ENCODE measurements around the gene KARS1.

KARS1 gene

GRCh38 chr16:75647492-75648264, at the start of gene KARS1, which contains the start of gene TERF2IP:
Gene KARS1, minus strand, starts transcription at chr16:75647665. Its CDS starts 26 bp downstream, at chr16:75647639.
Gene TERF2IP, plus strand, starts transcription at chr16:75647773. Its CDS starts 110 bp downstream, at chr16:75647883.
- peak; percentile 81 for DNase-seq

- DNase-seq: no peak
Measured at GRCh38 chr16:75695708-75696107, 48.2 kb upstream of the KARS1 start.

GRCh38 chr16:75687361-75687760, 39.9 kb upstream of the KARS1 start:
- DNase-seq: no peak

- no peak for DNase-seq
Measured at GRCh38 chr16:75682308-75682707, 34.8 kb upstream of the KARS1 start.

- no peak for DNase-seq
Measured at GRCh38 chr16:75679366-75679765, 31.9 kb upstream of the KARS1 start.

GRCh38 chr16:75676909-75677308, 29.4 kb upstream of the KARS1 start, which contains the start of gene CPHXL2:
Gene CPHXL2, minus strand, starts transcription at chr16:75677009. Its CDS starts 10 bp downstream, at chr16:75676999.
- DNase-seq: no peak

GRCh38 chr16:75667503-75667902, 20.0 kb upstream of the KARS1 start:
- no peak for DNase-seq

GRCh38 chr16:75660726-75661302, 13.3 kb upstream of the KARS1 start:
- DNase-seq: no peak

GRCh38 chr16:75660321-75660720, 12.9 kb upstream of the KARS1 start:
- no peak for DNase-seq

- DNase-seq: no peak
Measured at GRCh38 chr16:75658175-75658574, 10.7 kb upstream of the KARS1 start.

- no peak for DNase-seq
Measured at GRCh38 chr16:75653922-75654321, 6.5 kb upstream of the KARS1 start.

- peak; percentile 55 for DNase-seq
Measured at GRCh38 chr16:75648265-75649076, 1.0 kb upstream of the KARS1 start.

- DNase-seq: no peak
Measured at GRCh38 chr16:75647112-75647491, 363 bp downstream of the KARS1 start.

GRCh38 chr16:75644240-75645012, 3.0 kb downstream of the KARS1 start:
- no peak for DNase-seq

- no peak for DNase-seq
Measured at GRCh38 chr16:75640598-75640997, 6.9 kb downstream of the KARS1 start.

GRCh38 chr16:75635036-75635435, 12.4 kb downstream of the KARS1 start:
- DNase-seq: no peak

GRCh38 chr16:75632857-75633256, 14.6 kb downstream of the KARS1 start:
- DNase-seq: no peak

GRCh38 chr16:75630052-75630451, 17.4 kb downstream of the KARS1 start:
- no peak for DNase-seq

- no peak for DNase-seq
Measured at GRCh38 chr16:75629132-75629531, 18.3 kb downstream of the KARS1 start.

- no peak for DNase-seq
Measured at GRCh38 chr16:75628351-75628750, 19.1 kb downstream of the KARS1 start.

- DNase-seq: no peak
Measured at GRCh38 chr16:75627851-75628250, 19.6 kb downstream of the KARS1 start.

GRCh38 chr16:75626806-75627205, 20.7 kb downstream of the KARS1 start:
- DNase-seq: no peak

GRCh38 chr16:75624921-75625334, 22.5 kb downstream of the KARS1 start:
- DNase-seq: no peak

All from NCI-H526 treated with DMSO at 0.1 percent for 48 hours (cell line).